H1 (cell line): ENCODE measurements around the gene RHOB. TPM values are rescaled to one million over a fixed set of nuclear protein-coding genes. Genes with fewer than 3 reads are reported as not detected.

Experiments
- CTCF ChIA-PET: fragments of 300-600 bp; sonication (Branson Sonifier 250); formaldehyde crosslinking; loops from one replicate; lab custom pipeline; 2021; ENCODE audit not compliant: partially characterized antibody; lab: Charles Lee
- POLR2A ChIA-PET: fragments of 300-600 bp; sonication (Branson Sonifier 250); formaldehyde crosslinking; loops from one replicate; lab custom pipeline; 2021; ENCODE audit warnings: inconsistent platforms; ENCODE audit not compliant: partially characterized antibody; lab: Charles Lee
- DNase-seq, 2 experiments: peaks; one replicate each; pipeline versions ENCODE4 v3.0.0 to v3.0.0-alpha.2; 2010 to 2022; ENCODE audit warnings: low spot score in 2 of 2, low read depth in 1 of 2, mixed read lengths in 1 of 2
- FAIRE-seq: peaks from 2 replicates; lab custom pipeline; 2011; peaks lifted over from hg19 to GRCh38; lab: Jason Lieb, UNC
- H2AFZ ChIP-seq: 2 replicates; pipeline ENCODE4 v1.8.1; 2012; ENCODE audit warnings: low read length, inconsistent platforms
- H2AK5ac ChIP-seq: 2 replicates; pipeline ENCODE4 v1.6.1; 2013; ENCODE audit warnings: low read depth, low read length
- H2BK120ac ChIP-seq: replicated peaks from 2 replicates; pipeline ENCODE3; 2013; ENCODE audit warnings: low read depth, low read length, inconsistent platforms
- H2BK12ac ChIP-seq: 2 replicates; pipeline ENCODE4 v1.6.1; 2013; ENCODE audit warnings: low read depth, low read length
- H2BK15ac ChIP-seq: 2 replicates; pipeline ENCODE4 v1.6.1; 2013; ENCODE audit warnings: low read length
- H2BK20ac ChIP-seq: 2 replicates; pipeline ENCODE4 v1.6.1; 2013; ENCODE audit warnings: low read length
- H2BK5ac ChIP-seq: 2 replicates; pipeline ENCODE4 v1.6.1; 2013; ENCODE audit warnings: low read depth, low read length
- H3K14ac ChIP-seq: 2 replicates; pipeline ENCODE4 v1.6.1; 2013; ENCODE audit warnings: inconsistent platforms; ENCODE audit not compliant: insufficient read length
- H3K18ac ChIP-seq: 2 replicates; pipeline ENCODE4 v1.6.1; 2013; ENCODE audit warnings: low read length; ENCODE audit errors: extremely low read depth
- H3K23ac ChIP-seq: 2 replicates; pipeline ENCODE4 v1.6.1; 2013; ENCODE audit warnings: inconsistent platforms; ENCODE audit not compliant: insufficient read length
- H3K23me2 ChIP-seq: 2 replicates; pipeline ENCODE4 v1.6.1; 2013; ENCODE audit warnings: low read depth, low read length
- H3K27ac ChIP-seq: 2 replicates; pipeline ENCODE4 v1.6.1; 2011; ENCODE audit warnings: low read depth, low read length, inconsistent platforms
- H3K27me3 ChIP-seq, 4 experiments: replicated peaks in 1 of 4; 1 replicate in 1 of 4; 2 replicates in 3 of 4; pipeline versions ENCODE4 v1.6.1 to v1.8.1; 2011 to 2013; ENCODE audit warnings: low read length in 3 of 4, mild to moderate bottlenecking in 3 of 4, inconsistent platforms in 2 of 4, mixed read lengths in 2 of 4, moderate library complexity in 1 of 4; ENCODE audit not compliant: control insufficient read depth in 3 of 4, insufficient read depth in 3 of 4; ENCODE audit errors: extremely low read depth in 1 of 4
- H3K36me3 ChIP-seq, 4 experiments: 2 replicates each; pipeline versions ENCODE4 v1.6.1 to v1.8.1; 2011 to 2013; ENCODE audit warnings: mild to moderate bottlenecking in 4 of 4, low read length in 3 of 4, moderate library complexity in 2 of 4, control low read depth in 1 of 4, inconsistent platforms in 1 of 4; ENCODE audit not compliant: insufficient read depth in 4 of 4, control insufficient read depth in 2 of 4
- H3K4ac ChIP-seq: replicated peaks from 2 replicates; pipeline ENCODE3; 2013; ENCODE audit warnings: low read length, low read depth, mixed read lengths, inconsistent platforms; ENCODE audit not compliant: insufficient read length
- H3K4me1 ChIP-seq, 4 experiments: replicated peaks in 1 of 4; 1 replicate in 1 of 4; 2 replicates in 3 of 4; pipeline versions ENCODE4 v1.6.1 to v1.8.1; 2011 to 2013; ENCODE audit warnings: low read length in 3 of 4, inconsistent platforms in 2 of 4, mixed read lengths in 1 of 4; ENCODE audit not compliant: insufficient read depth in 4 of 4, control insufficient read depth in 3 of 4
- H3K4me2 ChIP-seq, 2 experiments: 2 replicates each; pipeline versions ENCODE4 v1.6.1 to v1.8.1; 2011 to 2013; ENCODE audit warnings: low read depth in 2 of 2, low read length in 2 of 2, control low read depth in 1 of 2, inconsistent platforms in 1 of 2, mild to moderate bottlenecking in 1 of 2; ENCODE audit not compliant: insufficient read depth in 1 of 2
- H3K4me3 ChIP-seq, 4 experiments: fragments of 200-600, 300-600 bp in 1 of 4; sonication (generic), shearing (Covaris generic), sonication (Bioruptor Twin) in 1 of 4; 2 replicates each; pipeline versions ENCODE4 v1.5.1 to v1.8.1; 2011 to 2016; ENCODE audit warnings: low read length in 4 of 4, low read depth in 3 of 4, control low read depth in 2 of 4, inconsistent platforms in 2 of 4, mild to moderate bottlenecking in 2 of 4, mixed read lengths in 1 of 4, moderate library complexity in 1 of 4; ENCODE audit not compliant: insufficient read depth in 2 of 4; ENCODE audit errors: extremely low read depth in 1 of 4
- H3K56ac ChIP-seq: replicated peaks from 2 replicates; pipeline ENCODE3; 2013; ENCODE audit warnings: low read depth, mild to moderate bottlenecking, mixed read lengths, low read length, inconsistent platforms; ENCODE audit not compliant: insufficient read length
- H3K79me1 ChIP-seq: 2 replicates; pipeline ENCODE4 v1.6.1; 2013; ENCODE audit warnings: low read depth, low read length, control low read depth
- H3K79me2 ChIP-seq, 2 experiments: 2 replicates each; pipeline versions ENCODE4 v1.6.1 to v1.8.1; 2012 to 2013; ENCODE audit warnings: low read length in 2 of 2, mild to moderate bottlenecking in 2 of 2, inconsistent platforms in 1 of 2; ENCODE audit not compliant: insufficient read depth in 2 of 2, control insufficient read depth in 1 of 2
- H3K9ac ChIP-seq, 4 experiments: replicated peaks in 1 of 4; 1 replicate in 1 of 4; 2 replicates in 3 of 4; pipeline versions ENCODE4 v1.6.1 to v1.8.1; 2011 to 2013; ENCODE audit warnings: low read depth in 3 of 4, low read length in 3 of 4, control low read depth in 2 of 4, mild to moderate bottlenecking in 2 of 4, moderate library complexity in 2 of 4, inconsistent platforms in 1 of 4; ENCODE audit errors: extremely low read depth in 1 of 4
- H3K9me3 ChIP-seq, 2 experiments: 2 replicates each; pipeline versions ENCODE4 v1.6.1 to v1.8.1; 2012 to 2013; ENCODE audit warnings: mild to moderate bottlenecking in 2 of 2, moderate library complexity in 2 of 2, control low read depth in 1 of 2, inconsistent platforms in 1 of 2, low read depth in 1 of 2, low read length in 1 of 2, mixed read lengths in 1 of 2; ENCODE audit not compliant: insufficient read depth in 2 of 2
- H4K20me1 ChIP-seq, 2 experiments: replicated peaks in 1 of 2; 2 replicates each; pipeline versions ENCODE3 to v1.8.1; 2011 to 2013; ENCODE audit warnings: inconsistent platforms in 2 of 2, low read length in 2 of 2, mild to moderate bottlenecking in 1 of 2; ENCODE audit not compliant: insufficient read depth in 2 of 2, control insufficient read depth in 1 of 2
- H4K5ac ChIP-seq: 2 replicates; pipeline ENCODE4 v1.6.1; 2013; ENCODE audit warnings: low read length, low read depth, mixed read lengths, inconsistent platforms; ENCODE audit not compliant: insufficient read length
- H4K8ac ChIP-seq: 2 replicates; pipeline ENCODE4 v1.8.0; 2013; ENCODE audit warnings: mild to moderate bottlenecking, moderate library complexity, low read length, inconsistent platforms; ENCODE audit not compliant: insufficient read depth; ENCODE audit errors: extremely low read depth
- H4K91ac ChIP-seq: replicated peaks from 2 replicates; pipeline ENCODE3; 2013; ENCODE audit warnings: low read length, mixed read lengths, inconsistent platforms; ENCODE audit not compliant: insufficient read length
- KDM5A ChIP-seq: fragments of 200-600 bp; IDR thresholded peaks from 2 replicates; pipeline ENCODE4 v1.7.1; 2012; ENCODE audit warnings: mild to moderate bottlenecking, low read length, inconsistent platforms, mixed read lengths
- NANOG ChIP-seq: IDR thresholded peaks from 2 replicates; pipeline ENCODE4 v1.6.1; 2011; ENCODE audit warnings: low read length, low read depth, mild to moderate bottlenecking, inconsistent platforms; ENCODE audit not compliant: insufficient read depth, poor library complexity, severe bottlenecking
- SP1 ChIP-seq: IDR thresholded peaks from 2 replicates; pipeline ENCODE4 v1.6.1; 2011; ENCODE audit warnings: low read depth, low read length
- WGBS, 2 experiments: shearing (Covaris generic) in 1 of 2; methylation state at CpG; one replicate each; pipeline versions ENCODE4 v1.1.6 to v1.1.7; 2013 to 2015; ENCODE audit warnings: low lambda C conversion rate in 2 of 2, mixed read lengths in 2 of 2, inconsistent platforms in 1 of 2, low coverage in 1 of 2, missing lambda C conversion rate in 1 of 2; ENCODE audit not compliant: insufficient replicate concordance in 2 of 2, insufficient coverage in 1 of 2, insufficient read length in 1 of 2; ENCODE audit errors: extremely low coverage in 1 of 2, missing lambda C conversion rate in 1 of 2; 5-methylcytosine and 5-hydroxymethylcytosine counted together
- polyA plus RNA-seq, 7 experiments: library from polyadenylated mRNA; depleted of rRNA in 3 of 7; stranded (reverse) in 5 of 7; unstranded in 2 of 7; fragments of >200 nt in 5 of 7; fragments of 200-250 nt in 2 of 7; gene quantifications; 1 replicate in 5 of 7; 2 replicates in 1 of 7; 4 replicates in 1 of 7; pipeline versions ENCODE4 v1.2.1 to v1.2.3, GENCODE V29; 2011 to 2013; ENCODE audit warnings: missing spikeins in 2 of 7, mixed read lengths in 2 of 7
- total RNA-seq: library from RNA; stranded (reverse); fragmentation: NEBNext Ultra II Directional; extraction: Animal tissue kit (Norgen Biotek cat#: 25700); gene quantifications from 2 replicates; pipeline ENCODE4 v1.2.1, GENCODE V29; 2021

Gene RHOB
- total and polyA plus RNA-seq, 2 of the 8 experiments (the other 6 are each of a cell fraction or from before 2014, with no cell fraction given) = 9.3 to 9.5 TPM

DNA sequence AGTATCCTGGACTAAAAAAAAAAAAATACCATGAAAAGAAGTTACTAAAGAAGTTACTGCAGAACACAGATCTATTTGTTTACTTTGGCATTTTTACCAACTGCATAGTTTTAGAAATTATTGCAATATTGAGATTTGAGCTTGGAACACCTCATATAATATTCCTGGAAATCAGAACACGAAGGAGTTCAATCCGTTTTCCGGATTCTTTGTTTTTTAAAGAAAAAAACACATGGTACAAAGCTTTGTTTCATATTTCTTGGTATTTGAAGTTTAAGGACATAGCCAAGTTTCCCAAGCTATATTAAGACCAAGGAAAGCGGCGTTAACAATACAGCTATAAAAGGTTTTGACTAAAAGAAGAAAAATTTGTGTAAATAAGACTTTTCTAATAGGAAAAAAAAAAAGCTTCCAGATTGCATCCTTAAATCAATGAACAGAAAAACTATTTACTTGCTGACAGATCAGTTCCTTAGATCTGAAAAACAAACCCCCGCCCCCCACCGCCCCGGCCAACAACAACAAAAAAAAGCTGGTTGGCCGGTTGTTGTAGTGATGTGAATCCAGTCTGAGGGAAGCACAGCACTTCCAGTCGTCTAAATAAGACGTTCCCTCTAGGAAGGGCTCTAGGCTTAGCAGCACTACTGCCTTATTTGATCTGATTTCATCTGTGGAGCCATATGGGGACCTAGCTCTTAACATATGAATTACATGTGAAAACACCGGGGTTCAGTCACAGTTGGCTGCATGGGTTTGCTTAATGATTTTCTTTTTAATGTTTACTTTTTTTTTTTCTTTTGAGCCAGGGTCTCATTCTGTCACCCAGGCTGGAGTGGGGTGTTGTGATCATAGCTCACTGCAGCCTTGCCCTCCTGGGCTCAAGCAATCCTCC lies 2.5 kb upstream of the RHOB start:
- Histone ChIP-seq H3K27me3 (peaks cover 13 to 27% (median 24%) of the 10 kb centered on the region in 4 experiments), H2AFZ (no peak overlapping the region), H2BK12ac (no peak overlapping the region), H4K91ac (no peak overlapping the region), H2BK20ac (0 out of 2 replicates have a peak overlapping the region, but pooled peaks have one; percentile 10), H2BK15ac (no peak overlapping the region), H2BK5ac (no peak overlapping the region), H4K5ac (no peak overlapping the region), H3K4ac (no peak overlapping the region), H4K8ac (no peak overlapping the region), H3K4me3 (no peak overlapping the region), H2AK5ac (no peak overlapping the region), H3K23me2 (peaks cover 14% of the 10 kb centered on the region; the same call in 1 of the 2 replicates), H3K9ac (no peak overlapping the region), H3K23ac (no peak overlapping the region), H3K14ac (no peak overlapping the region), H3K79me2 (no peaks in the 10 kb centered on the region), H3K9me3 (no peaks in the 10 kb centered on the region), H2BK120ac (no peak overlapping the region), H3K27ac (no peak overlapping the region), H3K4me1 (peaks cover 0 to 16% (median 9%) of the 10 kb centered on the region in 4 experiments; a peak in 6 of 7 replicates), H3K36me3 (no peaks in the 10 kb centered on the region), H3K79me1 (no peaks in the 10 kb centered on the region), H4K20me1 (peaks cover 9 to 10% of the 10 kb centered on the region in 2 experiments), H3K18ac (no peak overlapping the region), H3K4me2 (no peak overlapping the region), H3K56ac (no peak overlapping the region)
- FAIRE-seq (no peak), DNase-seq (no peak)
- 69% methylated on average over 12 of the region's 12 CpGs; no CpG with 5 or more reads in 1 of the 2 experiments for WGBS, 2 experiments
- ChIA-PET CTCF (interaction anchor here (0.6 to 13.5 kb wide), 45 partner anchors 8 to 489 kb away, joined by 3 to 367 read pairs (median 4); partner anchors contain the start of gene HS1BP3), POLR2A (interaction anchor here (0.5 to 1.3 kb wide), 7 partner anchors 57 to 198 kb away, joined by 3 to 5 read pairs (median 3); no protein-coding TSS in a partner anchor)
- no peak for TF ChIP-seq SP1
- no peak for TF ChIP-seq NANOG
- no peak for TF ChIP-seq KDM5A
